SJSA1 (cell line): Measurements from ENCODE around the gene FAM47A. TPM values are rescaled to one million over a fixed set of nuclear protein-coding genes. Genes with fewer than 3 reads are reported as not detected.

ENCODE experiments used
- DNase-seq, 2 experiments: peaks; one replicate each; pipeline ENCODE4 v3.0.0-alpha.2; 2015 to 2020; ENCODE audit warnings: low spot score in 2 of 2, low read depth in 1 of 2
- H3K27ac ChIP-seq: fragments of 250-450 bp; sonication (Bioruptor Pico); 2 replicates; pipeline ENCODE4 v1.5.1; 2020; ENCODE audit warnings: mild to moderate bottlenecking, moderate library complexity
- H3K27me3 ChIP-seq: fragments of 250-450 bp; sonication (Bioruptor Pico); replicated peaks from 2 replicates; pipeline ENCODE4 v1.5.1; 2020; ENCODE audit warnings: mild to moderate bottlenecking, moderate library complexity
- H3K36me3 ChIP-seq: fragments of 250-450 bp; sonication (Bioruptor Pico); 2 replicates; pipeline ENCODE4 v1.5.1; 2020; ENCODE audit warnings: mild to moderate bottlenecking
- H3K4me1 ChIP-seq: fragments of 250-450 bp; sonication (Bioruptor Pico); replicated peaks from 2 replicates; pipeline ENCODE4 v1.6.1; 2021; ENCODE audit warnings: mild to moderate bottlenecking
- H3K4me3 ChIP-seq: fragments of 250-450 bp; sonication (Bioruptor Pico); 2 replicates; pipeline ENCODE4 v1.5.1; 2020; ENCODE audit warnings: mild to moderate bottlenecking
- H3K9me3 ChIP-seq: fragments of 250-450 bp; sonication (Bioruptor Pico); replicated peaks from 2 replicates; pipeline ENCODE4 v1.5.1; 2020; ENCODE audit warnings: mild to moderate bottlenecking
- total RNA-seq: library from RNA; depleted of rRNA; stranded (reverse); fragments of >200 nt; shearing (Covaris generic); gene quantifications from 2 replicates; pipeline ENCODE4 v1.2.3, GENCODE V29; 2014; rRNA removed

FAM47A gene
- not detected in 2 replicates for total RNA-seq

DNA sequence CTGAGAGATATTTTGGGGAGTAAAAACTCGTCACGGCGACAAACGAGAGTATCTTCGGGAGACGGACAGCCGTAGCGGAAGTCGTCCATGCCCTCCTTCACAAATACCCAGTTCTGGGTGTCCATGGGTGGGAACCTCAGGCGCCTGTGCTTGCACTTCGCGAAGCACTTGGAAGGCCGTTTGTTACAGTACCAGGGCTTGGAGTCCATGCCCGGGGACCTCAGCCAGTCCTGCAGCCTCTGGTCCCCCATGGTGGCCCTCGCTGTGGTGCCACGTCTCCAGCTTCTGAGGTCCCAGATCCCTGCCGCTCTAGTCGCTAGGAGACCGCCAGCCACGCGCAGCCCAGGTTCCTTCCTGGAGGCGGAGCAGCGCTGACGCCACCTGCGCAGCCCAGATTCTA, at the start of gene FAM47A:
Gene FAM47A, minus strand, starts transcription at position 287 of the 400 bp plus-strand sequence. Its CDS starts 36 bp downstream, at position 251.
- H3K27me3 ChIP-seq, result no peaks in the 10 kb centered on the region
- no peak within 1 kb of the TSS for H3K27ac ChIP-seq
- H3K4me3 ChIP-seq, result no peak within 1 kb of the TSS
- H3K9me3 ChIP-seq, result no peaks in the 10 kb centered on the region
- no peak for DNase-seq
- no peaks in the 10 kb centered on the region for H3K4me1 ChIP-seq
- no peaks in the 10 kb centered on the region for H3K36me3 ChIP-seq

- Histone ChIP-seq H3K9me3 (no peaks in the 10 kb centered on the region), H3K27ac (no peak overlapping the region), H3K27me3 (no peaks in the 10 kb centered on the region), H3K36me3 (no peaks in the 10 kb centered on the region), H3K4me3 (no peak overlapping the region), H3K4me1 (no peaks in the 10 kb centered on the region)
- DNase-seq, result no peak
These were observed 15.2 kb upstream of the FAM47A start for GRCh38 chrX:34147345-34147744.

- DNase-seq, result no peak
These were observed 14.8 kb upstream of the FAM47A start for GRCh38 chrX:34146906-34147305.

DNA sequence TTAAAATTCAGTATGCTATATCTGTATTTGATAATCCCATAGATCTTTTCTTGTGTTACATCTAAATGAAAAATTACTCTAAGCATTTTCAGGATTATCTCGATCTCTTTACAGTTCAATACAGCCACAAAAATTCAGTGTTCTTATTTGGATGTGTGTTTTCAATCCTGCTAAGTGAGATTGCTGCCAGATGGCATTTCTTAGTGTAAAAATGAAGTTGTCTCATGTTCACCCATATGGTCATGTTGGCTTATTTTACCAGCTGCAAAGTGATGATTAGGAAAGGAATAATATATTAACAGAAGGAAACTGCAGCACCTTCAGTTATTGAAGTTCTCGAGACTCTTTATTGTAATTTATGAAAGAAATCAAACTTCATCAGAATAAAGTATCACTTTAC, 12.1 kb upstream of the FAM47A start:
- H3K4me3 ChIP-seq, result no peak overlapping the region
- no peak overlapping the region for H3K27ac ChIP-seq
- DNase-seq, result no peak
- H3K4me1 ChIP-seq, result no peaks in the 10 kb centered on the region
- no peaks in the 10 kb centered on the region for H3K36me3 ChIP-seq
- H3K27me3 ChIP-seq, result no peaks in the 10 kb centered on the region
- H3K9me3 ChIP-seq, result no peaks in the 10 kb centered on the region

More at GRCh38 chrX:34146906-34147305, 14.8 kb upstream of the FAM47A start:
- Histone ChIP-seq H3K27ac (no peak overlapping the region), H3K36me3 (no peaks in the 10 kb centered on the region), H3K27me3 (no peaks in the 10 kb centered on the region), H3K4me1 (no peaks in the 10 kb centered on the region), H3K4me3 (no peak overlapping the region), H3K9me3 (no peaks in the 10 kb centered on the region)

DNA sequence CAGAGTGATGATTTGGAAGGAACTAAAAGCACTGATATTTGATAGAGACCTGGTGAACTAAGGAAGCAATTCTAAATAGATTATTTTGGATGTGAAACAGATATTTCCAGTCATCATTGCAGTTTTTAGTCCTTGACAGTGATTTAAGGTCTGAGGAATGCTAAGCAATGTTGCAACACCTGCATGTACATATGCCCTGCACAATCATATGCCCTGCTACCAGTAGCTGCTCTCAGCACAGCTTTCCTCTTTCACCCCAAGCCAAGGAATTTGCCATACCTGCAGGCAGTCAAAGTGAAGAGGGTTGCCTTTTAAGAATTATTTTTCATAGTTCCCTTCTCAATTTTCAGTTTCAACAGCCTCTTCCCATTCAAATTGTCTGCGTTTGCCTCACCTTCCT, 8.7 kb upstream of the FAM47A start:
- no peaks in the 10 kb centered on the region for H3K9me3 ChIP-seq
- DNase-seq, result no peak
- no peaks in the 10 kb centered on the region for H3K4me1 ChIP-seq
- no peak overlapping the region for H3K27ac ChIP-seq
- no peak overlapping the region for H3K4me3 ChIP-seq
- H3K27me3 ChIP-seq, result no peaks in the 10 kb centered on the region
- no peaks in the 10 kb centered on the region for H3K36me3 ChIP-seq

GRCh38 chrX:34130980-34131744, 952 bp downstream of the FAM47A start:
- no peaks in the 10 kb centered on the region for H3K4me1 ChIP-seq
- DNase-seq, result no peak

DNA sequence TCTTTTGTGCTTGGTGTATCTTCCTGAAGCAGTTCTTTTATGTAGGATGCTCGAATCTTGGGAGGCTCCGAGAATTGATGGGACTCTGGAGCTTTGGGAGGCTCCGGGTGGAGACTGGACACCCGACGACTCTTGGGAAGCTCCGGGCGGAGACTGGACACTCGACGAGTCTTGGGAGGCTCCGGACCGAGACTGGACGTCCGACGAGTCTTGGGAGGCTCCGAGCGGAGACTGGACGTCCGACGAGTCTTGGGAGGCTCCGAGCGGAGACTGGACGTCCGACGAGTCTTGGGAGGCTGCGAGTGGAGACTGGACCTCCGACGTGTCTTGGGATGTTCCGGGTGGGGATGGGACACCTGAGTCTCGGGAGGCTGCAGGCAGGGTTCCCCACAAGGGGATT, 1.6 kb downstream of the FAM47A start:
- Histone ChIP-seq H3K4me3 (no peak overlapping the region), H3K27ac (no peak overlapping the region), H3K27me3 (no peaks in the 10 kb centered on the region), H3K9me3 (no peaks in the 10 kb centered on the region), H3K4me1 (no peaks in the 10 kb centered on the region), H3K36me3 (no peaks in the 10 kb centered on the region)
- no peak for DNase-seq

More at GRCh38 chrX:34130980-34131744, 952 bp downstream of the FAM47A start:
- H3K9me3 ChIP-seq, result no peaks in the 10 kb centered on the region
- H3K4me3 ChIP-seq, result no peak overlapping the region
- no peaks in the 10 kb centered on the region for H3K27me3 ChIP-seq
- no peak overlapping the region for H3K27ac ChIP-seq
- no peaks in the 10 kb centered on the region for H3K36me3 ChIP-seq

DNA sequence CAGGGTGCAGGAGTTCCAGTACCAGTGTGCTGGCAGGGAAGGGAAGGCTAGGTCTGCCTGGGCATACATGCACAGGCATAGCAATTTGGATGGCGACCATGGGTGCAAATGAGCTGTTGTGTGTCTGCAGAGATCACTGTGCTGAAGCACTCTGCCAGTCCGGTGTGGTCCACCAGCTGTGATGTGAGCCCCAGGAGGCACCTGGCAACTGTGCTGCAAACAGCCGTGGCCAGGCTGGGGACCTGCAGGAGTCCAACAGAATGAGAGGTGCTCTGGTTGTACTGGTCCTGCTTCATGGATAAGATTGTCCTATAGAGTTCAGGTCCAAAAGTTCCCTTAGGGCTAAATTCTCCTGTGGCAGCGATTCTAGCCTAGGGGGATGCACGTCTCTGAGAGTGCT, 6.1 kb downstream of the FAM47A start:
- no peak overlapping the region for H3K4me3 ChIP-seq
- no peak for DNase-seq
- no peak overlapping the region for H3K27ac ChIP-seq
- no peaks in the 10 kb centered on the region for H3K36me3 ChIP-seq
- no peaks in the 10 kb centered on the region for H3K9me3 ChIP-seq
- no peaks in the 10 kb centered on the region for H3K27me3 ChIP-seq
- H3K4me1 ChIP-seq, result no peaks in the 10 kb centered on the region

GRCh38 chrX:34119122-34119521, 13.0 kb downstream of the FAM47A start:
- DNase-seq, result no peak
- H3K4me3 ChIP-seq, result no peak overlapping the region
- no peaks in the 10 kb centered on the region for H3K9me3 ChIP-seq
- H3K27ac ChIP-seq, result no peak overlapping the region
- H3K27me3 ChIP-seq, result no peaks in the 10 kb centered on the region
- no peaks in the 10 kb centered on the region for H3K4me1 ChIP-seq
- no peaks in the 10 kb centered on the region for H3K36me3 ChIP-seq

GRCh38 chrX:34112459-34112858, 19.7 kb downstream of the FAM47A start:
- Histone ChIP-seq H3K36me3 (no peaks in the 10 kb centered on the region), H3K4me1 (no peaks in the 10 kb centered on the region), H3K9me3 (no peaks in the 10 kb centered on the region), H3K27me3 (no peaks in the 10 kb centered on the region), H3K27ac (no peak overlapping the region), H3K4me3 (no peak overlapping the region)
- no peak for DNase-seq
